Stimulated activated CD8-positive, alpha-beta memory T cell treated with anti-CD3 and anti-CD28 coated beads, Interleukin-12 subunit alpha, Interleukin-12 subunit beta, amount 100 ng/mL, for 4 hours (primary cell): ENCODE results near the gene PSMC4.
"Not testable (repeated sequence)": the region's sequence is repeated elsewhere in the genome, so short reads cannot be mapped to it uniquely, and the experiment has no call there.

Source experiments
- DNase-seq: peaks from one replicate; pipeline ENCODE4 v3.0.0-alpha.2; 2020; ENCODE audit warnings: low read depth

PSMC4 gene

DNA sequence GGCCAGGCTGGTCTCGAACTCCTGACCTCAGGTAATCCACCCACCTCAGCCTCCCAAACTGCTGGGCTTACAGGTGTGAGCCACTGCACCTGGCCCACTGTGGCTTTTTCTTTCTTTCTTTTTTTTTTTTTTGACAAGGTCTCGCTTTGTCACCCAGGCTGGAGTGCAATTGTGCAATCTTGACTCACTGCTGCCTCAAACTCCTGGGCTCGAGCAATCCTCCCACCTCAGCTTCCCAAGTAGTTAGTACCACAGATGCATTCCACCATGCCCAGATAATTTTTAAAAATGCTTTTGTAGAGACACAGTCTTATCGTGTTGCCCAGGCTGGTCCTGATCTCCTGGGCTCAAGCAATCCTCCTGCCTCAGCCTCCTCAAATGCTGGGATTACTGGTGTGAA, 24.4 kb upstream of the PSMC4 start:
- no peak for DNase-seq

DNA sequence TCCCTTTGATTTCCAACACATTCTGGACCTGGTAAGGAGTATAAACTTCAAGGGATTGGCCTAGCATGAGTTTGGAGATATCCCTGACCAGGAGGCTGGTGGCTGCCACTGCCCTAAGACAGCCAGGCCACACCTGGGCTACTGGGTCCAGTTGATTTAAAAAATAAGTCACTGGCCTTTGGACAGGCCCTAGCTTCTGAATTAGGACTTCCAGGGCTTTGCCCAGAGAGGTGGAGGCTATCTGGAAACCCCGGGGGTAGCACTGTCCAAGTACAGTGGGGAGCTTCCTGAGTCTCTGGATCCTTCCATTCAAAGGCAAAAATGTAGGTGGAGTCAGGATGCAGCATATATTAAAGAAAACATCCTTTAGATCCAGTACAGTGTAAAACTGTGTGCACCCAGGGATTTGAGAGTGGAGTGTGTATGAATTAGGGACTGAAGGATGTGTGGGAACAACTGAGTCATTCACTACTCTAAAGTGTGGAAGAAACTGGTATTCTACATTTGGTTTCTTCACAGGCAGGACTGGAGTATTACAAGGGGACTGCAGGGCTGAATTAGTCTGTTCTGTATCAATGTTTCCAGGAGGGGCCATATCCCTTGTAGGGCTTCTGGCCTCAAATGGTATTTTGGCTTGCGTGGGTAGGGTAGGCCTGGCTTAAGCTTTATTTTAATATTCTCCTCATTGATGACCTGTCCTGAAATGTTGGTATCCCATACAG, 21.8 kb upstream of the PSMC4 start:
- no peak for DNase-seq

GRCh38 chr19:39951065-39951650, 19.8 kb upstream of the PSMC4 start:
- DNase-seq = no peak

DNA sequence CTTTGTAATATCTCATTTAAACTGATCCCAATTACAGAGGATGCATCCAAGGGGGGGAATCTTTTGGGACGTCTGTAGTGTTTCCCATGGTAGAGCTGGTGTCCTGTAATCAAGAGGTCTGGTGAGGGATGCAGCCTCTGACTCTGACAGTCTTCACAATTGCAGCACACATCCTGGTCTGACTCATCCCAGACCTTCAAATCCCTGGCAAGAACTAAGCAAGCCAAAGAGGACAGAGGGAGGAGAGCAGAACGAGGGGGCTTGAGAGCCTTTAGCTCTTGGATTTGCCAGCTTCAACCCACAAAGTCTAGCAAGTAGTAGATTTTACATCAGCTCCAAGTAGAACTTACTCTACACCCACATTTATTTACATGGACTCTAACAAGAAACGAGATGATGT, 19.3 kb upstream of the PSMC4 start:
- DNase-seq = no peak

DNA sequence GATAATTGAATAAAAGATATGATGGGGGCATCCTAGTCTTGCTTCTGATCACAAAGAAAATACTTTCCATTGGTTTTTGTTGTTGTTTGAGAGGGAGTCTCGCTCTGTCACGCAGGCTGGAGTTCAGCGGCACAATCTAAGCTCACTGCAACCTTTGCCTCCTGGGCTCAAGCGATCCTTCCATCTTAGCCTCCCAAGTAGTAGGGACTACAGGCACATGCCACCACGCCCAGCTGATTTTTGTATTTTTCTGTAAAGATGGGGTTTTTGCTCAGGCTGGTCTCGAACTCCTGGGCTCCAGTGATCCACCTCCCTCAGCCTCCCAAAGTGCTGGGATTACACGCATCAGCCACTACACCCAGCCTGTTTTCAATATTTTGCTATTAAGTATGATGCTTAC, 17.1 kb upstream of the PSMC4 start:
- no peak for DNase-seq

- not testable (repeated sequence) for DNase-seq
Observed at GRCh38 chr19:39957886-39958285, 13.1 kb upstream of the PSMC4 start.

- not testable (repeated sequence) for DNase-seq
Observed at GRCh38 chr19:39958942-39959341, 12.0 kb upstream of the PSMC4 start.

DNA sequence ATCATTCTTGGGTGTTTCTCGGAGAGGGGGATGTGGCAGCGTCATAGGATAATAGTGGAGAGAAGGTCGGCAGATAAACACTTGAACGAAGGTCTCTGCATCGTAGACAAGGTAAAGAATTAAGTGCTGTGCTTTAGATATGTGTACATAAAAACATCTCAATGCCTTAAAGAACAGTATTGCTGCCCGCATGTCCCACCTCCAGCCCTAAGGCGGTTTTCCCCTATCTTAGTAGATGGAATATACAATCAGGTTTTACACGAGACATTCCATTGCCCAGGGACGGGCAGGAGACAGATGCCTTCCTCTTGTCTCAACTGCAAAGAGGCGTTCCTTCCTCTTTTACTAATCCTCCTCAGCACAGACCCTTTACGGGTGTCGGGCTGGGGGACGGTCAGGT, 11.6 kb upstream of the PSMC4 start:
- not testable (repeated sequence) for DNase-seq

GRCh38 chr19:39963898-39964297, 7.1 kb upstream of the PSMC4 start:
- no peak for DNase-seq

GRCh38 chr19:39966617-39967016, 4.3 kb upstream of the PSMC4 start:
- no peak for DNase-seq

DNA sequence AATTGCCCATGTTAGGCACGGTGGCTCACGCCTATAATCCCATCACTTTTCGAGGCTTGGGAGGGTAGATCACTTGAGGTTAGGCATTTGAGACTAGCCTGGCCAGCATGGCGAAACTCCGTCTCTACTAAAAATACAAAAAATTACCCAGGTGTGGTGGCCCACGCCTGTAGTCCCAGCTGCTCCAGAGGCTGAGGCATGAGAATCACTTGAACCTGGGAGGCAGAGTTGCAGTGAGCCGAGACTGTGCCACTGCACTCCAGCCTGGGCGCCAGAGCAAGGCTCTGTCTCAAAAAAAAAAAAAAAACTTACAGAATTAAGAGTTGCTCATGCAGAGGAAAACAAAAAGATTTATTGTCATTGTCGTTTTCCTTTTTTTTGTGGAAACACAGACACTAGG, 3.4 kb upstream of the PSMC4 start:
- DNase-seq = no peak

DNA sequence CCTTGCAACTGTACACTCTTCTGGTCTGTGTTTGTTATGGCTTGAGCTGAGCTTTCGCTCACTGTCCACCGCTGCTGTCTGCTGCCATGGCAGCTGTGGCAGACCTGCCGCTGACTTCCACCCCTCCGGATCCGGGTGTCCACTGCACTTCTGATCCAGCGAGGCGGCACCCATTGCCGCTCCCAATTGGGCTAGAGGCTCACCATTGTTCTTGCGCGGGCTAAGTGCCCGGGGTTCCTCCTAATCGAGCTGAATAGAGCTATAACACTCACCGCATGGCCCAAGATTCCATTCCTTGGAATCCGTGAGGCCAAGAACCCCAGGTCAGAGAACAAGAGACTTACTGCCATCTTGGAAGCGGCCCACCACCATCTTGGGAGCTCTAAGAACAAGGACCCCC, 2.2 kb upstream of the PSMC4 start:
- no peak for DNase-seq

GRCh38 chr19:39969266-39969665, 1.7 kb upstream of the PSMC4 start:
- DNase-seq = no peak

DNA sequence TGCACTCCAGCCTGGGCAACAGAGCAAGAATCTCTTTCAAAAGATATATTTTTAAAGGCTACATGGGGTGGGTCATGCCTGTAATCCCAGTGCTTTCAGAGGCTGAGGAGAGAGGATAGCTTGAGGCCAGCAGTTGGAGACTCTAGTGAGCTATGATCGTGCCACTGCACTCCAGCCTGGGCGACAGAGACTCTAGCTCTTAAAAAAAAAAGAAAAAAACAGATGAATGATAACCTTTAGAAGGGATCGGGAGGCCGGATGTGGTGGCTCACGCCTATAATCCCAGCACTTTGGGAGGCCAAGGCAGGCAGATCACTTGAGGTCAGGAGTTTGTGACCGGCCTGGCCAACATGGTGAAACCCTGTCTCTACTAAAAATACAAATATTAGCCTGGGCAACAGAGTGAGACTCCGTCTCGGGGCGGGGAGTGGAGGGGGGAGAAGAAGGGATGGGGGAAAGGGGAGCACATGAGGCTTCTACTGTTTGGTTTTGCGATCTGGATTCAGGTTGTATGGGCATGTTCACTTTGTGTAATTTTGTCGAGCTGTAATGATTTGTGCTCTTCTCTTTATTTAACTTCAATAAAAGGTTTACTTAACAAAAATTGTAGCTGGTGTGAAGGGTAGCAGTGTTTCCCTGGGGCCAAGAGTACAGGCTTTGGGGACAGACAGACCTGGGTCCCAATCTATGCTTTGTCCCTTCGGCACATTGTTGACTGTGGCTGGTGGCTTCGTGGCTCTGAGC, 1.1 kb upstream of the PSMC4 start:
- no peak for DNase-seq

GRCh38 chr19:39970425-39970674, 615 bp upstream of the PSMC4 start:
- no peak for DNase-seq

DNA sequence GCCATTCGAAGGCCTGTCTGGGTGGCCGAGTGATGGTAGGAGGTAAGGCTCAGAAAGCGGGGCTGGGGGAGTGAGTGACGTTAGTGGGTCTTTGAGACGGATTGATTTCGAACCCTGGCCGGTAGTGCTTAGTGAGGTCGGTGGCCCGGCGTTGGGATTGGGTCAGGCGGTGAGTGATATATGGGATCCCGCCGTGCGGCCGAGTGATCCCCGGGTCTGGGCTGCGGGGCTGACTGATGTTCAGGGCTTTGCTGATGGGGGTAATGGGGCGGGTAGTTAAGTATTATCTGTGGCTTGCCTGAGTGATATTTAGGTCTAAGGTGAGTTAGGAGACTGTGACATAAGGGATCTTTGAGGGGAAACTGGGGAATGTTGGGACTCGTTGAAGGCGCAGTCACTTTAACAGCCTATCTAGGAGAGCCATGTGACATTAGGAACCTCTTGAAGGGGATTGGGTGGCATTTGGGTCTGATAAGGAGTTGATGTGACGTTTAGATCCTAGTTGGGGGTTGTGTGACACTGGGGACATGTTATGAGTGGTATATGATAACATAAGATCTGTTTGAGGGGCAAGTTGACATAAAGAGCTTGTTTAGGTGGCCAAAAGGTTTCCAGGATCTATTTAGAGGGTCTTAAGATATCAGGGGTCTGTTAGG, 543 bp downstream of the PSMC4 start:
- DNase-seq = no peak

DNA sequence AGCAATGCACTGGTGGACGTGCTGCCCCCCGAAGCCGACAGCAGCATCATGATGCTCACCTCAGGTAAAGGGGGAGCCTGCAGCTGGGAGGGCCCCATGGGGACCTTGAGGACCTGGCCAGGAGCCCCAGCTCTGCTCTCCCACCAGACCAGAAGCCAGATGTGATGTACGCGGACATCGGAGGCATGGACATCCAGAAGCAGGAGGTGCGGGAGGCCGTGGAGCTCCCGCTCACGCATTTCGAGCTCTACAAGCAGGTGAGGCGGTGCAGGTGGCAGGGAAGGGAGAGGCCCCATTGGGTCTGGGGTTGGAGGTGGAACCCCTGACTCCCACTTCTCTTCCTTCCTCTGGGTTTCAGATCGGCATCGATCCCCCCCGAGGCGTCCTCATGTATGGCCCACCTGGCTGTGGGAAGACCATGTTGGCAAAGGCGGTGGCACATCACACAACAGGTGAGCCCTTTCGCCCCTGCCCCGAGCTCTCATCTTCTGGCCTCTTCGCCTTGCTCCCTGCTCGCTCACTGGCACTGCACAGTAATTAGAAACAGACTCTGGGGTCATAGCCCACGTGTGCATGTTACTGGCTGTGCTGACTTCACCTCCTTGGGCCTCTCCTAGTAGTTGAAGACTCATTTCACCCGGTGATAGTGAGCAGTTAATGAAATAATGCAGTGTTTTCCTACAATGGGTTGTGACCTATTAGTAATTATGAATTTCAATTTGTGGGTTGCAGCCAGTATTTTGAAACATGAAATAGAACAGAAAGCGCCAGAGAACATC, 3.6 kb downstream of the PSMC4 start:
- DNase-seq = no peak

DNA sequence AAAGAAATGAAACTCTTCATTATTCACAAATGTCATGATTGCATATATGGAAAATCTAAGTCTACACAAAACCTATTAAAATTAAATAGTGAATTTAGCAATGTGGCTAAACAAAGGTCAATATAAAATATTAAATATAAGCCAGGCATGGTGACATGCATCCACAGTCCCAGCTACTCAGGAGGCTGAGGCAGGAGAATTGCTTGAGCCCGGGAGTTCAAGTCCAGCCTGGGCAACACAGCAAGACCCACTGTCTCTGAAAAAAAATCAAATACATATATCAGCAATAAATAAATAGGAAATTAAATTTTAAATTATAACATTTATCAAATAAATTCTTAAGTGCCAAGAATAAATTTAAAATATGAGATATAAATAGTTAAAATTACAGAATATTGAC, 11.9 kb downstream of the PSMC4 start:
- DNase-seq = no peak

DNA sequence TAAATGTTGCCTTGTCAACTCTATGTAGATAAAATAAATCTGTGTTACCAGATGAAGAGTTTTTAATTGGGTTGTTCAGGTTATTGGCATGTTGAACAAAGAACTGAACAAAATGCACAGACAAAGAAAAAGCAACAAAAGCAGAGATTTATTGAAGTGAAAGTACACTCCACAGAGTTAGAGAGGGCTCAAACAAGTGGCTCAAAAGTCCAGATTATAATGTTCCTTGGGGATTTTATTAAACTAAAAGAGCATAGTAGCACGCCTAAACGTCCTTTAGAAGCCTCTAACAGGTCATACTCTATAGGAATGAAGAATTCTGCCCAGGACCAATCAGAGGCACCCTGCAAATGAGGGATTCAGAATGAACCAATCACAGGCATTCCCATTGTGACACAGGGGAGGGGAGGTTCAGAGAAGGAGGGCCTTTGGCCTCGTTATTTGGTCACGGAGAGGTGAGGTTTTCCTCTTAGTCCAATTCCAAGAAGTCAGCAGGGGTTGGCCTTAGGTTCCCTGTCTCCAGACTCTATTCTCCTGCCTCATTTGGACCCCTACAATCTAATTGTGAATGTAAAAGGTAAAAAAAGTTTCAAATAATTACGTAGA, 12.8 kb downstream of the PSMC4 start:
- no peak for DNase-seq

DNA sequence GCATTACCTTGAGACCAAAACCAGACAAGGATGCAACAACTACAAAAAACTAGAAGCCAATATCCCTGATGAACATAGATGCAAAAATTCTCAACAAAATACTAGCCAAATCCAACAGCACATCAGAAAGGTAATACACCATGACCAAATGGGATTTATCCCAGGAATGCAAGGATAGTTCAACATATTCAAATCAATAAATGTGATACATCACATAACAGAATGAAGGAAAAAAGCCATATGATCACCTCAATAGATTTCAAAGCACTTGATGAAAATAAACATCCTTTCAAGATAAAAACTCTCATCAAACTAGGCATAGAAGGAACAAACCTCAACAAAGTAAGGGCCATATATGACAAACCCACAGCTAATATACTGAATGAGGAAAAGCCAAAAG, 15.7 kb downstream of the PSMC4 start:
- no peak for DNase-seq

DNA sequence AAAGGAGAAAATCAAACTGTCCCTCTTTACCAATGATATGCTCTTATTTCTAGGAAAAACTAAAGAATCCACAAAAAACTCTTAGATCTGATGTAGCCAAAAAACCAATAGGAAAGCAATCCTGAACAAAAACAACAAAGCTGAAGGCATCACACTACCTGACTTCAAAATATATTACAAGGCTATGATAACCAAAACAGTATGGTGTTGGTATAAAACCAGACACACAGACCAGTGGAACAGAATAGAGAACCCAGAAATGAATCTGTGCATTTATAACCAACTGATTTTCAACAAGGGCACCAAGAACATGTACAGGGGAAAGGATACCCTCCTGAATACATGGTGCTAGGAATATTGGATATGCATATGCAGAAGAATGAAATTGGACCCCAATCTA, 16.2 kb downstream of the PSMC4 start:
- no peak for DNase-seq

DNA sequence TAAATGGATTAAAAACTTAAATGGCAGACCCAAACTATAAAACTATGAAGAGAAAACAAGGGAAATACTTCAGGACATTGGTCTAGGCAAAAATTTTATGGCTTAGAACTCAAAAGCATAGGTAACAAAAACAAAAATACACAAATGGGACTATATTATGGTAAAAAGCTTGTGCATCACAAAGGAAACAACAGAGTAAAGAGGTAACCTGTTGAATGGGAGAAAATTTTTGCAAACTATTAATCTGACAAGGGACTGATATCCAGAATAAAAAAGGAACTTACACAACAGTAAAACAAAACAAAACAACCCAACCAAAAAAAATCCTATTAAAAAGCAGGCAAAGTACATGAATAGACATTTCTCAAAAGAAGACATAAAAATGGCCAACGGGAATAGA, 16.6 kb downstream of the PSMC4 start:
- DNase-seq = no peak
